ENCODE data around the gene DAZAP1.

- no peak for TF ChIP-seq CTCF (IDR thresholded peaks at IDR 0.05)
- no peak for TF ChIP-seq POLR2AphosphoS5 (IDR thresholded peaks at IDR 0.05)
Measured at GRCh38 chr19:1459479-1459878, 52.1 kb downstream of the DAZAP1 start.

Data from breast epithelium (tissue), 3 donors.